ENCODE data around the gene IL37.

The IL37 gene

DNA sequence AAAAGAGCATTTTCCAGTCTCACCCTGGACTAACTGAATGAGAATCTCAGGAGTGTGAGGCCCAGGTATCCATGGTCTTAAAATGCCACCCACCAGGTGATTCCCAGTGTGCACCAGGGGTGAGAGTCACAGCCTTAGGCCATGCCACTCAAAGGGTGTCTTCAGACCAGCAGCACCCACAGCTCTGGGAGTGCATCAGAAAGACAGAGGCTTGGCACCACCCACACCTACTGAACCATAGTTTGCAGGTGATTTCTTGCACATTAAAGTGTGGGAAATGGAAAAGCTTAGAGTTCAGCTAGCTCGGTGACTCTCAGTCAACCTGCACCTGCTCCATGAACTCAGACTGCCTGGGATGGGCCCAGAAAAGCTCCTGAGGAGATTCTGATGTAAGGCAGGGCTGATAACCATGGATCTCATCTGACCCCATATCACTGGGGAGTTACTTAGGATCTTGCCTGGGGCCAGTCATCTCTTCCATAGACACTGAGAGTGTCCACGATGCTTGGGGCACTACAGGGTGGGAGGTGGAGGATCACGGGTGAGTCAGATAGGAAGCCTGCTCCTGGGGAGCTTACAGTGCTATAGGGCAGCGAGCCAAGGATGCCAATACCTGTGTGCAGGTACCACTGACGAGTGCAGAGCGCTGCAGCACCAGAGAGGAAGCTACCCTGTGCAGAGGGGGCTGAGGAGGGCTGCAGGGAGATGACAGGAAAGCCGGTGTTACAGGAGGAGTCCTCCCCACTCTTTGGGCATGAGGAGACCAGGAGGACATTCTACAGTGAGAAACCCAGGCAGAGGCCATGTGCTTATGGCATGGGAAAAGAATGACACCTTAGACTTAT is 4.6 kb downstream of the IL37 start:
- no peak for TF ChIP-seq ZNF565 (CRISPR knock-in tag; conservative IDR thresholded peaks at IDR 0.05; ENCODE audit: low read depth)
- no peak for TF ChIP-seq ARNTL (CRISPR knock-in tag; IDR thresholded peaks at IDR 0.05; ENCODE audit: borderline replicate concordance, low read depth)
- no peak for TF ChIP-seq ZNF70 (CRISPR knock-in tag; IDR thresholded peaks at IDR 0.05)
- no peak for TF ChIP-seq CREB5 (CRISPR knock-in tag; IDR thresholded peaks at IDR 0.05; ENCODE audit: low read depth)
- no peak for TF ChIP-seq TCF4 (CRISPR knock-in tag; IDR thresholded peaks at IDR 0.05; ENCODE audit: borderline replicate concordance)
- TF ChIP-seq, protein P1, sequence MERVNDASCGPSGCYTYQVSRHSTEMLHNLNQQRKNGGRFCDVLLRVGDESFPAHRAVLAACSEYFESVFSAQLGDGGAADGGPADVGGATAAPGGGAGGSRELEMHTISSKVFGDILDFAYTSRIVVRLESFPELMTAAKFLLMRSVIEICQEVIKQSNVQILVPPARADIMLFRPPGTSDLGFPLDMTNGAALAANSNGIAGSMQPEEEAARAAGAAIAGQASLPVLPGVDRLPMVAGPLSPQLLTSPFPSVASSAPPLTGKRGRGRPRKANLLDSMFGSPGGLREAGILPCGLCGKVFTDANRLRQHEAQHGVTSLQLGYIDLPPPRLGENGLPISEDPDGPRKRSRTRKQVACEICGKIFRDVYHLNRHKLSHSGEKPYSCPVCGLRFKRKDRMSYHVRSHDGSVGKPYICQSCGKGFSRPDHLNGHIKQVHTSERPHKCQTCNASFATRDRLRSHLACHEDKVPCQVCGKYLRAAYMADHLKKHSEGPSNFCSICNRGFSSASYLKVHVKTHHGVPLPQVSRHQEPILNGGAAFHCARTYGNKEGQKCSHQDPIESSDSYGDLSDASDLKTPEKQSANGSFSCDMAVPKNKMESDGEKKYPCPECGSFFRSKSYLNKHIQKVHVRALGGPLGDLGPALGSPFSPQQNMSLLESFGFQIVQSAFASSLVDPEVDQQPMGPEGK (CRISPR knock-in tag; IDR thresholded peaks at IDR 0.05; ENCODE audit: borderline replicate concordance): no peak
- TF ChIP-seq, protein P2, sequence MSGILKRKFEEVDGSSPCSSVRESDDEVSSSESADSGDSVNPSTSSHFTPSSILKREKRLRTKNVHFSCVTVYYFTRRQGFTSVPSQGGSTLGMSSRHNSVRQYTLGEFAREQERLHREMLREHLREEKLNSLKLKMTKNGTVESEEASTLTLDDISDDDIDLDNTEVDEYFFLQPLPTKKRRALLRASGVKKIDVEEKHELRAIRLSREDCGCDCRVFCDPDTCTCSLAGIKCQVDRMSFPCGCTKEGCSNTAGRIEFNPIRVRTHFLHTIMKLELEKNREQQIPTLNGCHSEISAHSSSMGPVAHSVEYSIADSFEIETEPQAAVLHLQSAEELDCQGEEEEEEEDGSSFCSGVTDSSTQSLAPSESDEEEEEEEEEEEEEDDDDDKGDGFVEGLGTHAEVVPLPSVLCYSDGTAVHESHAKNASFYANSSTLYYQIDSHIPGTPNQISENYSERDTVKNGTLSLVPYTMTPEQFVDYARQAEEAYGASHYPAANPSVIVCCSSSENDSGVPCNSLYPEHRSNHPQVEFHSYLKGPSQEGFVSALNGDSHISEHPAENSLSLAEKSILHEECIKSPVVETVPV (CRISPR knock-in tag; IDR thresholded peaks at IDR 0.05): no peak
- TF ChIP-seq TSHZ2 (CRISPR knock-in tag; IDR thresholded peaks at IDR 0.05): no peak
- no peak for TF ChIP-seq BACH2 (CRISPR knock-in tag; IDR thresholded peaks at IDR 0.05; ENCODE audit: borderline replicate concordance)
- no peak for TF ChIP-seq OSR1 (CRISPR knock-in tag; IDR thresholded peaks at IDR 0.05)
- no peak for TF ChIP-seq PPARA (CRISPR knock-in tag; IDR thresholded peaks at IDR 0.05; ENCODE audit: borderline replicate concordance)
- no peak for TF ChIP-seq ISL1 (CRISPR knock-in tag; IDR thresholded peaks at IDR 0.05)
- no peak for TF ChIP-seq ZC3H10 (CRISPR knock-in tag; IDR thresholded peaks at IDR 0.05)
- no peak for TF ChIP-seq ESRRG (CRISPR knock-in tag; IDR thresholded peaks at IDR 0.05)
- TF ChIP-seq TOX (CRISPR knock-in tag; IDR thresholded peaks at IDR 0.05; ENCODE audit: borderline replicate concordance): no peak
- no peak for ATAC-seq

GRCh38 chr2:112916145-112916571 is 5.2 kb downstream of the IL37 start:
- no peak for ATAC-seq
- TF ChIP-seq, protein P2 (CRISPR knock-in tag; IDR thresholded peaks at IDR 0.05): no peak
- TF ChIP-seq ARNTL (CRISPR knock-in tag; IDR thresholded peaks at IDR 0.05; ENCODE audit: borderline replicate concordance, low read depth) (no peak), GLIS3 (CRISPR knock-in tag; IDR thresholded peaks at IDR 0.05) (no peak), RARB (CRISPR knock-in tag; IDR thresholded peaks at IDR 0.05) (no peak), ZC3H10 (CRISPR knock-in tag; IDR thresholded peaks at IDR 0.05) (no peak), CSDC2 (CRISPR knock-in tag; IDR thresholded peaks at IDR 0.05) (no peak), TCF4 (CRISPR knock-in tag; IDR thresholded peaks at IDR 0.05; ENCODE audit: borderline replicate concordance) (no peak), PPARA (CRISPR knock-in tag; IDR thresholded peaks at IDR 0.05; ENCODE audit: borderline replicate concordance) (no peak)

DNA sequence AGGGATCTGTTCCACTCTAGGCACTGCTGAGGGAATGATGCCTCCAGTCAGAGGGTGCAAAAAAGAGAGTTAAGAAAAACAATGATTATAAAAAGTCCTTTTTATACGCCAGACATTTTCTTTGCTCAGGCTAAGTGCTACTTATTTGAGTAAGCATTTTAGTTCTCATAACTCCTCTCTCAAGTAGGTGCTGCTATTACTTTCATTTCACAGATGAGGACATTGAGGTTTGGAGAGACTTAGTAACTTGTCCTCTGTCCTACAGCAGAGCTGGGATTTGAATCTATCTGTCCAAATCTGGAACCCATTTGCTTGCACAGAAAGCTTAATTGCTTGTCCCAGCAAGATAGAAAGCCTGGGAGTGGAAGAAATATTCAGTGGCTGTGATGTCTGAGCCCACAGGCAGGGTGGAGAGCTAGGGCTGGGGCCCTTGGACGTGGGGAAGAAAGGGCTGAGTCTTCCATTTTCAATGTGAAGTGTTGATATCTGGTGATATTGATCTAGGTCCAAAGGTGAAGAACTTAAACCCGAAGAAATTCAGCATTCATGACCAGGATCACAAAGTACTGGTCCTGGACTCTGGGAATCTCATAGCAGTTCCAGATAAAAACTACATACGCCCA is 5.8 kb downstream of the IL37 start:
- TF ChIP-seq TCF4 (CRISPR knock-in tag; IDR thresholded peaks at IDR 0.05; ENCODE audit: borderline replicate concordance): no peak
- no peak for TF ChIP-seq ZNF70 (CRISPR knock-in tag; IDR thresholded peaks at IDR 0.05)
- no peak for TF ChIP-seq ZNF8 (CRISPR knock-in tag; IDR thresholded peaks at IDR 0.05)
- TF ChIP-seq TOX (CRISPR knock-in tag; IDR thresholded peaks at IDR 0.05; ENCODE audit: borderline replicate concordance): no peak
- TF ChIP-seq ISL1 (CRISPR knock-in tag; IDR thresholded peaks at IDR 0.05): no peak
- no peak for TF ChIP-seq CREB5 (CRISPR knock-in tag; IDR thresholded peaks at IDR 0.05; ENCODE audit: low read depth)
- no peak for TF ChIP-seq BACH2 (CRISPR knock-in tag; IDR thresholded peaks at IDR 0.05; ENCODE audit: borderline replicate concordance)
- TF ChIP-seq ZC3H10 (CRISPR knock-in tag; IDR thresholded peaks at IDR 0.05): no peak
- no peak for TF ChIP-seq ARNTL (CRISPR knock-in tag; IDR thresholded peaks at IDR 0.05; ENCODE audit: borderline replicate concordance, low read depth)
- ATAC-seq: no peak

All from SK-N-SH treated with all-trans-retinoic acid at 6 μM for 48 hours (cell line).